Stimulated activated CD4-positive, alpha-beta T cell treated with anti-CD3 and anti-CD28 coated beads, Interleukin-1b, Interleukin-23, amount 100 ng/mL, for 1 hour (primary cell): Measurements from ENCODE around the gene DHPS.

Experiments used
- DNase-seq, 2 donors: peaks; one replicate each; pipeline ENCODE4 v3.0.0-alpha.2; 2020; ENCODE audit warnings: low read depth in 2 of 2

Gene DHPS

DNA sequence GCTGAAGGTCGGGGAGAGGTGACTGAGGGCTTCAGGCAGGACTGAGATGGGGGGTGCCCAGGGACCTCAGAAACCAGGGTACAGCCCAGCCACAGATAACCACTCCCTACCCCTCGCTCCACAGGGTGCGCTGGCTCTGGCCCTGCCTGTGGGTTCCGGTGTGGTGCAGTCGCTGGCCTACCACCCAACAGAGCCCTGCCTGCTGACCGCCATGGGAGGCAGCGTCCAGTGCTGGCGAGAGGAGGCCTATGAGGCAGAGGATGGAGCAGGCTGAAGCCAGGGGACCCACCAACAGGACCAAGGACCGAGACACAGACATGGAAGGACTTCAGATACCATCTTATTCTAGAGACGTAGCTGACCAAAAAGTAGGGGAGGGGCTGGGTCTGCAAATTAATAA lies 6.3 kb downstream of the DHPS start:
- no peak for DNase-seq

DNA sequence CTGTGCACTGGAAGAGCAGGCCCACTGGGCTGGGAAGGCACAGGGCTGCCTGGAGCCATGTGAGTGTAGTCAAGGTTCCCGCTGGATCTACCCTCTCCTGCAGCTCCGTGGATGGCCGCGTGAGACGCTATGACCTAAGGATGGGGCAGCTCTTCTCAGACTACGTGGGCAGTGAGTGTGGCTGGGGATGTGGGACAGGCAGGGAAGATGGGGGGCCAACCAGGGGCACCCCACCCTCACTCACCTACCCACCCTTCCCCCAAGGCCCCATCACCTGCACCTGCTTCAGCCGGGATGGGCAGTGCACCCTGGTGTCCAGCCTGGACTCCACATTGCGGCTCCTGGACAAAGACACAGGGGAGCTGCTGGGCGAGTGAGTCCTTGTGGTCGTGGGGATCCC lies 8.9 kb downstream of the DHPS start:
- DNase-seq: no peak

DNA sequence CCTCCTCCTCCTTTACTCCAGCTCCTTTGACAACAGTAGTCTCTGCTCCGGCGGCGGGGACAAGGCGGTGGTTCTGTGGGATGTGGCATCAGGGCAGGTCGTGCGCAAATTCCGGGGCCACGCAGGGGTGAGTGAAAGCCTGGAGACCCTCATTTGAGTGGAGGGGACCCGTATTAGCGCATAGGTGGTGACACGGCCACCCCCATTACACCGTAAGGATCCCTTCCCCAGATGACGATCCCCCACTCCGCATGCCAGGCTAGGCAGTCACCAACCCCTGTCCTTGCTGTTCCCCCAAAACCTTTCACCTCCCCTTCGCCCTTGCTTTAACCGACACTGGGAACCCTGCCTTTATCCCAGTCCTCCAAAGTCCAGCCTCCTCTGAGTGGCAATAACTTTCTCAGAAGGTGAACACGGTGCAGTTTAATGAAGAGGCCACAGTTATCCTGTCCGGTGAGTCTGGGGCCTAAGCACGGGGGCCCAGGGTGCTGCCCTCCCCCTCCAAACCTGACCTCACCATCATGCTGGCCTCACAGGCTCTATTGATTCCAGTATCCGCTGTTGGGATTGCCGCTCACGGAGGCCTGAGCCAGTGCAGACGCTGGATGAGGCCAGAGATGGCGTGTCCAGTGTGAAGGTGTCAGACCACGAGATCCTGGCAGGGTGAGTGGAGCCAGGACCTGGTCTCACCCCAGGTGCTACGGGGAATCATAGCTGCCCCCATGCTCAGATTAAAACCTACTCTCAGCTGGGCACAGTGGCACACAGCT lies 11.3 kb downstream of the DHPS start:
- no peak for DNase-seq

DNA sequence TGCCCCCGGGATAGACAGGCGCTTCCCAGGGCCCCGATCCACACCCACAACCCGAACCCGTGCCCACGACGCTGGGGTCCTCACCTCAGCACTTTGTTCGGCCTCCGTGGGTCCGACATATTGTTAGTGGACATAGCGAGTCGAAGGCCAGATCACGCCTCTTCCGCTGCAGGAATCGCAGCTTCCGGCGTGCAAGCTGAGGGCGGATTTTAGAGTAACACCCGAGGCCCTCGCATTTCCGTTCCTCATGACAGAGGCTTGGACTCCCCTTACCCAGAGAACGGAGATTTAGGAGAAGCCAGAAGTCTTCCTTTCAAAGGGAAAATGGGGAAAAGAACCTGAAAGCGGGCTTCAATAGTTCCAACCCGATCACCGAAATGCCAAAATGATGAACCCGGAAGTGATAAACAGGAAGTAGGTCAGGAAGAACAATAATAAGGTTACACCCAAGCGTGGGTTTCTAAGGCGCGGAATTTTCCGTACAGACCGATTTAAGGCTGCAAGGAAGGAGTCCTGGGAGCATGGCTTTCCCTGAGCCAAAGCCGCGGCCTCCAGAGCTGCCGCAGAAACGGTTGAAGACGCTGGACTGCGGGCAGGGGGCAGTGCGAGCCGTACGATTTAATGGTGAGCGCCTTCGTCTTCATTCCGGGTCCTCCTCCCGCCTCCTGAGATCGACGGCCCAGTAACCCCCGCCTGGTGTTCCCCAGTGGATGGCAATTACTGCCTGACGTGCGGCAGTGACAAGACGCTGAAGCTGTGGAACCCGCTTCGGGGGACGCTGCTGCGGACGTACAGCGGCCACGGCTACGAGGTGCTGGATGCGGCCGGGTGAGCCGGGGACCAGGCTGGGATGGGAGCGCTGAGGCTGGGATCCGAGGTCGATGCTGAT lies 12.2 kb downstream of the DHPS start:
- peak in 1 of 2 donors; percentile 53 for DNase-seq

DNA sequence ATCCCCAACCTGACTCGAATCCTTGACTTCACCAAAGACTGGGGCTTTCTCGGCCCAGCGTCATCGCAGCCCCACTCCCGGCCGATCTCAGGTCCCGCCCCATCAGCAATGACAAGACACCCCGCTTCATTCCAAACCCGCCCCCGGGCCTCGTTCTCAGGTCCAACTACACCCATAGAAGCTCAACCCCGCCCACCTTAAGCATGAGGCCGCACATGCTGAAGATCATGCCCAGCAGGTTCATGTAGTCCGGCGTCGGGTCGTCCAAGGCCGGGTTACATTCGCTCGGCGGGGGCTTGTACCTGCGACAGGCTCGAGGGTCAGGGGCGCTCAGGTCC lies 12.8 kb downstream of the DHPS start:
- DNase-seq: peak in 1 of 2 donors; percentile 48

DNA sequence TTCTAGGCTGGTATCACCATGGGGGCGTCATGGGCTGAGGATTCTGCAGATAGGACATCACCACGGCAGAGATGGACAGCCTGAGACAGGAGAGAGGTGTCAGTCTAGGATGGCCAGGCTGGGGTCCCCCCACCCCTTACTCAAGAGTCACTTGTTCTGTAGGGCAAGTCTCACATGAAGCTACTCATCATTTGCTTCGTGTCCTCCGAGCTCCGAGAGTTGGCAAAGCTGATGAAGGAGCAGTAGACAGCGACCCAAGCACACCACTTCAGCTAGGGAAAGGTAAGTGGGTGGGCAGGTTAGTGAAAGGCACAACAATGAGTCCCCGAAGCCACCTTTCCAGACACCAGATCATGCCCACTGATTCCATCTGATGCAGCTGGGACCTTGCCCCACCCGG lies 13.3 kb downstream of the DHPS start:
- DNase-seq: no peak

DNA sequence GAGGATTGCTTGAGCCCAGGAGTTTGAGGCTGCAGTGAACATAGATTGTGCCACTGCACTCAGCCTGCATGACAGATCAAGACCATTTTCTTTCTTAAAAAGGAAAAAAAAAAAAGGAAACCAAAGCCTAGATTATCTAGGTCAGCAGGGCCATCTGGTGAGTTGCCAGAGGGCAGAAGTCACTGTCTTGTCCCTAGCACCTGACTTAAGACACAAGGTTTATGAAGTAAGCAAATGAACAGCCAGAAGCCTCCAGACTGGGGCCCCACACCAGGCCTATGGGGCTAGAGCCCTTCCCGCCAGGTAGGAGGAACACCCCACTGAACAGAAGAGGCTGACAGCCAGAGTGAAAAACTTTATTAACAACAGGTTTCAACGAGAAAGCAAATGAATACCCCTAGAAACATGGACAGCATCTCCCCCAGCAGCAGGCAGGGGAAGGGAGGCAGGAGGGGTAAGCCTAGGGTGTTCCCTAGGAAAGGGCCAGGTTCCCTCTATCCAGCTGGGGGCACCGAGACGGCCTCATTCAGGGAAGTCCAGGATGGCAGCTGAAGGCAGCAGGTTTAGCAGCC lies 13.9 kb downstream of the DHPS start:
- DNase-seq: no peak

DNA sequence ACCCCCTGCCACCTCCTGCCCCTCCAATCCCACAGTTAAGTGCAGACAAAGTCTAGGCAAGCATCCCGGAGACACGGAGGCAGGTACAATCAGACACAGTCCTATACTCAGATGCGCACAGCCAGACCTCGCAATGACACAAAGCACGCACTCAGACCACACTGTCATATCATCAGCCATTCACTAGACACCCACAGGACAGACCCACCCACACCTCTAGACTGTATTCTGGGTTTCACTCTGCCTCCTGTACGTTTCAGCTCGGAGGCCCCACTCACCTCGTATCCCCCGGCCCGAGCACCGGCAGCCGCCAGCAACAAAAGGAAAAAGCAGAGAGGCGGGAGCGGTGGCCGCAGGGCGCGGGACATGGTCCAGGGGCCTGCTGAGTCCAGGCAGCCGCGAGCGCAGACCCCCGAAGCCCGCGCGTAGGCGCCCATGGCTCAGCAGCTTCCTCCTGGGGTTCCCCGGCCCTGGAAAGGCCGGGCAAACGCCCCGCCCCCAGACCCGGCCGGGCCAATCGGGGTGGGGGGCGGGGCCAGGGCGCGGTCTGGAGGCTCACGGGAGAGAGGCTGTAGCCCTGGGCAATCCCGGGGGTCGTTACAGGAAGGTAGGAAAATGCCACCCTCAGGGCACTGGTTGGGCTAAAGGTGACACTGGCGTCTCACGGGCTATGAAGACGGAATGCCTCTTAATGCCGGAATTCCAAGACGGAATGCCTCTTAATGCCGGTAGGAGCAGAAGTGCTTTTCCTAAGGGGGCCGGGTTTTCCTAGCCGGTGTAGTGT lies 15.2 kb downstream of the DHPS start, which contains the start of the genes MAN2B1 and WDR83:
TSS of gene MAN2B1 (minus strand) at position 478 of the 784 bp plus-strand sequence. CDS start at position 437, 41 bp downstream.
TSS of gene WDR83 (plus strand) at position 543 of the 784 bp plus-strand sequence. CDS start 2,984 bp downstream, outside the sequence.
- peak; percentile 54 to 78 for DNase-seq

DNA sequence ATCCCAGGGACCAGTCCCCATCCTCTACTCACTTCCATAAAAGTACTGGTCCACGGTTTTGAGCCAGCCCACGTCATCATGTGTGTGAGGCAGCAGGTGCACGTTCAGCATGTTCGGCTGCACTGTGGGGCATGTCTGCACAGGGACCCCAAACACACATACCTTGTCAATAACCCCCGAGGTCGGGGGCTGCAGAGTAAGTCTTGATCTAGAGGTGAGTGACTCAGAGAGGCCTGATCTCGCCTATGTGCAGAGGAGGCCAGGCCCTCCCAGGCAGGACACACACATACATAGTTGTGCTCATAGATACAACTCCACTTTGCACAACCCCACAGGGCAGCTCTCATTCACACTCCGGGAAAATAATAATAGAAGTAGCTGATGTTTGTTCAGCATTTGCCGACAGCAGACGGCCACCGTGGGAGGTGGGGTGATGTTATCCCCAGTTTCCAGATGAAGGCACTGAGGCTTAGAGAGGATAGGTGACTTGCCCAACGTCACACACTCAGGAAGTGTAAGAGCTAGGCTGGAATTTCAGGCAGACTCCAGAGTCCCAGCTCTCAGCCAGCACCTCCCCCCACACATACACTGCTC lies 15.9 kb downstream of the DHPS start:
- no peak for DNase-seq

DNA sequence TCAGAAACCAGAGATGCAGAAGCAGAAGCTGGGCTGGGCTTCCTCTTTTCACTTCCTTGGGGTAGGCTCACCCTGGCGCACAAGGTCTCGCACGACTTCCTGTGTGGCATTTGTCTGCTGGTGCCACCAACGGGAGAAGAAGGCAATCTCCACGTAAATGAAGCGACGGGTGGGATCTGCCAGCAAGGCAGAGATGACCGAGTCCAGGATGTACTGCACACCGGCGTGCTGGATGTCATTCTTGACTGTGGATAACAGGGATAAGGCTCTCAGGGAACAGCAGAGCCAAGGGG lies 16.5 kb downstream of the DHPS start:
- no peak for DNase-seq

DNA sequence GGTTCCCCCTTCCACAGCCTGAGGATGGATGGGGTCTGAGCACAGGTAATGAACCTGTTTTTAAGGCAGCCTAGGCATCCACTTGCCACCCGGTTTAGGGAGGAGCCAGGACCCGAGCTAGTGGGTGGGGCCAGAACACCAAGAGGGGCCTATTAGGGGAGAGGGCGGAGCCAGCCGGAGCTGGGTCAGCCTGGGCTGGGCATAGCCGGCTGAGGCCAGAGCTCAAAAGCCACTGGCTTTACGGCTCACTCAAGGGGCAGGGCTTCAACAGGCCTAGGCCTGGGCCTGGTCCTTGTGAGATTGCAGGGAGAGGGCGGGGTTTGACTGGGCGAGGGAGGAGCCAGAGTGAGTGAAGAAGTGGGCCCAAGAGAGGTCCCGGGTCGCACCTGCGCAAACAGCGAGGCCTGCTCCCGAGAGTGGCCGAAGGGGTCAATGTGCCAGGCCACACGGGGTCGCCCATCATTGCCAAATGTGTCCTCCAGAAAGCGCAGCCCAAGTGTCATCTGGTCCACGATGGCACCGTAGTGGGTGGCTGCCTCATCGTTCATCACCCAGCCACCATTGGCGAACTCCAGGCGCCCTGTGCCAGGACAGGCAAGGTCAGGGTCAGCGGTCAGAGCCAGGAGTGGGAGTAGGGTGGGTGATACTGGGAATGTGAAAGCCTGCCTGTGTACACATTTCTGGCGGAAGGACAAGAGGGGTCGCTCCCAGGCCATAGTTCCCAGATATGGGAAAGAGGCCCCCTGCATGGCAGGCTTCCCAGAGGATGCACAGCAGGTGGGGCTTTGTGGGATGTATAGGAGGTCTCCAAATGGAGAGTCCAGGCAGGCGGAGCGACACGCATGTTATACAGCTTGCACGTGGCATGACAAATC lies 17.0 kb downstream of the DHPS start:
- DNase-seq: no peak

DNA sequence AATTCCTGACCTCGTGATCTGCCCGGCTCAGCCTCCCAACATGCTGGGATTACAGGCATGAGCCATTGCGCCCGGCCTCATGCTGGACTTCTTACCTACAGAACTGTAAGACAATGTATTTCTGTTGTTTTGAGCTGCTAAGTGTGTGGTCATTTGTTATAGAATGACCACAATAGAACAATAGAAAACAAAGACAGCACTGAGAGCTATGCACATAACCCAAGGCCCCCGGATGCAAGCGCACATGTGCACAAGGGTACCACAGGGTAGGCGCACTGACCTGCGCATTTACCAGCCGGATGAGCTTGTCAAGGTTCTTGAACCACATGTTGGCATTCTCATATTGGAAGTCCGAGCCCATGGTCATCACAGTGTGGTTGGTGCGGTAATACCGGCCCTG lies 20.7 kb downstream of the DHPS start:
- DNase-seq: no peak

DNA sequence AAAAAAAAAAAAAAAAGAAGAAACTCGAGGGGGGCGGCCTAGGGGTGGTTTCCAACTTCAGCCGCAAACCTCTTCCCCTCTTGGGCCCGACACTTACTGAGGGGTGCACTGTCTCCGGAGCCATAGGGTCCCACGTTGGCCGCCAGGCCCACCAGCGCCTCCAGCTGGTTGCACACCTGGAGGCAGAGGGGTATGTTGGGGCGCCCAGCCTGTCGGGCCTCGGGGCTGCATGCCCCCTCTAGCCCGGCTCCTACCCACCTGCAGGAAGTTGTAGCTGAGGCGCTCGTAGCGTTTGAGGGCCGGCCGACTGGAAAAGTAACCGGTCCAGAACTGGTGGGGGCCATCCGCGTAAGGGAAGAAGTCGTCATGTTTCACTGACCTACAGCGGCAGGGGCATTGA lies 23.7 kb downstream of the DHPS start:
- no peak for DNase-seq

DNA sequence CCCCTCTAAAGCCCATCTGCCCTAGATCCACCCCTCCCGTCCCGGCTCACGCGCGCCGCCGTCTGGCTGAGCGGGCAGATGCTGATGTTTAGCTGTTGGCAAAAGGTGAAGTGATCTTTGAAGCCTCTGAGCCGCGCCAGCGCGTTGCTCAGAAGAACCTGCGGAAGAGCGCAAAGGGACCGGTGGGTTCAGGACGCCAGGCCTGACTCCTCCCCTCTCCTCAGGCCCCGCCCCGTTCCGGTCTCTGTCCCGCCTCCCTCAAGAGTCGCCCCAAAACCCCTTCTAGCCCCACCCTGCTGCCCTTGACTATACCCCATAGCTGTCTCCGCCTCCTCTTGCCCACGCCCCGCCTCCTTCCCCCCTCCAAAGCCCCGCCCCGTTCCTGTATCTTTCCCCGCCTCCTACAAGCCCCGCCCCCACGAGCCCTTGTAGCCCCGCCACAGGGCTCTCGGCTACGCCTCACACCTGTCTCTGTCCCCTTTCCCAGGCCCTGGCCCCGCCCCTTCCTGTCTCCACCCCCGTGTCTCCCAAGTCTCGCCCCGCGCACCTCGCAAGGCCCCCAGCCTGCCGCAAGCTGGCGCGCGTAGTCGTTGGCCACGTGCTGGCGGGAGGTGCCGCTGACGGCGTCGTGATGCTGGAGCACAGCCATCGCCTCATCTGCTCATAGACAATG lies 24.6 kb downstream of the DHPS start:
- DNase-seq: no peak

DNA sequence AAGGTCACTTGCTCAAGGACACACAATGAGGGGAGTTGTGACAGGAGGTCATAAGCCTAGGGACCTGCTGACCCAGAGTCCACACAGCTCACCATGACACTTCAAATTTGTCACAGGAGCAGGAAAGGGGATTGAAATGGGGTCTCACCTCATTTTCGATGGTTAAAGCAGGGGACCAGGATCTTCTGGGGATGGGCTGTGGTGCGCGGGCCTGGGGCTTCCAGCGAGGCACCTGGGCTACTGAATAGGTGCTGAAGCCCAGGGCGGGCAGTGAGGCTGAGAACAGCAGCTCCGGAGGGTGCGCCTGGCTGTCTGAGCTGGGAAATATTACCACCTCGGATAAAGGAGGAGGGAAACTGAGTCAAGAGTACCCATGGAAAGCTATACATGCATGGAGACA lies 26.1 kb downstream of the DHPS start:
- no peak for DNase-seq

DNA sequence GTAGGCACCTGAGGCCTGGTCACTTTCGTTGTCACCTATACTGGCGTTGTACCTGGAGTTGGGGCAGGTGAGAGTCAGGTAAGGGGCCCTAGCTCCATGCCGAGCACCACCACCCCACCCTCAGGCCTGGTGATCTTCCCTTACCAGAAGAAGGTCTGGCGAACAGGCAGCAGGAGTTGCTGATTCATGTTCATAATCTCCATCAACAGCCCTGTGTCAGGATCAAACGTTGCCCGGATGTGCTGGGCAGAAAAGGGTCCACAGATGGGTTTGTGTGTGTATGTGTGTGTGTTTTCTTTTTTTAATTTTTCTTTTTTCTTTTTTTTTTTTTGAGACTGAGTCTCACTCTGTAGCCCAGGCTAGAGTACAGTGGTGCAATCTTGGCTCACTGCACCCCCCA lies 29.5 kb downstream of the DHPS start:
- no peak for DNase-seq

DNA sequence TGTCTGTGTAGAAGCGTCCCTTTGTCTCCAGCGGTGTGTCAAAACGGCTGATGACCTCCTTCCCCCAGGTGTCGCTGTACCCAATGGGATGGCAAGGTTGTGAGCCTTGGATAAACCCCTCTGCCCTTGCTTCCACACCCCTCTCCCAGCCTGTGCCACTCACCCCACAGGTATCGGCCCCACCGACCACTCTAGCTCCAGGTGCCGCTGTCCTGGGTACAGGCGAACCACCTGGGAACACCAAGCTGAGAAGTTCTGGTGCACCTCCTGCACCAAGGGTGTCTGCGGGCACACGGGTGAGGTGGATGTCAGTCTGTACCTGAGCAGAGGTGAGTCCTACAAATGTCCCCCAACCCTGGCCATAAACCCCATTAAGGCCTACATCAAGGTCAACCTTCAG lies 31.7 kb downstream of the DHPS start:
- no peak for DNase-seq

DNA sequence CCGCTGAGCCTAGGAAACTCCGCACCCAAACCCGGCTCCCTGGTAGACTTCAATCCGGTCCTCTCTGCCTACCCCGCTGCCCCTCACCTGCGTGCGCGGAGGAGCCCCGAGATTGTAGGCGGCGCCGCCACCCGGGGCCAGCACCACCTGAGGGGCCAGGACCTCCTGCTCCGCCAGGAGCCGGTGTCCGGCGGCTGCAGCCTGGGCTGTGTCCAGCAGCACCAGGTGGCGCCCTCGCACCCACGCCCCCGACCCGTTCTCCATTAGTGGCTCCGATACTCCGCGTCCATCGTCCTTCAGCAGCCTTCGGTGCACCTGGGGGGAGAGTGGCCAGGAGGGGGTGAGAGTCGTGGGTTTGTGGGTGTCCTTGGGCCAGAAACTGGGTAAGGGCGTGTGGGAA lies 33.6 kb downstream of the DHPS start:
- DNase-seq: no peak

DNA sequence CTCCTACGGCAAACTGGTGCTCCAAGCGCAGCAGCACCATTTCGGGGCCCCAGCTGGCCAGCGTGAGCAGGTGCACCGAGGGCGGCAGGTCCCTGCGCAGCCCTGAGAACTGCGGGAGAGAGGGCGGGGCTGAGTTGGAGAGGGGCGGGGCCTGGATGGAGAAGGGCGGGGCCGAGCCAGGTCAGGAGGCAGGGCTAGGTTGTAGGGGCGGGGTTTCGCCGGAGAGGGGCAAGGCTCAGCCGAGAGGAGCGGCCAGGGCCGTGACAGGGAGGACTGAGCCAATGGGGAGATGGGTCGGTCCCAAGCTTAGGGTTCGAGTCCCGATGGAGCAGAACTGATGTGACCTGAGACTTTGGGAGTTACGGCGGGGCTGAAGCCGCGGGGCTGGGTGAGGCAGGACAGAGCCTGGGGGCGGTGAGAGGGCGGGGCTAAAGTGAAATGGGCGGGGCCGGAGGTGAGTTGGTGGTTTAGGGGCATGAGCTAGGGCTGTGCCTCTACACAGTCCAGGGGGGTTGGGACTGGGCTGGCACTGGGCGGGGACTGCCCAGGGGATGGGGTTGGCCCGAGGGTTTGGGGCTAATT lies 34.1 kb downstream of the DHPS start:
- no peak for DNase-seq

DNA sequence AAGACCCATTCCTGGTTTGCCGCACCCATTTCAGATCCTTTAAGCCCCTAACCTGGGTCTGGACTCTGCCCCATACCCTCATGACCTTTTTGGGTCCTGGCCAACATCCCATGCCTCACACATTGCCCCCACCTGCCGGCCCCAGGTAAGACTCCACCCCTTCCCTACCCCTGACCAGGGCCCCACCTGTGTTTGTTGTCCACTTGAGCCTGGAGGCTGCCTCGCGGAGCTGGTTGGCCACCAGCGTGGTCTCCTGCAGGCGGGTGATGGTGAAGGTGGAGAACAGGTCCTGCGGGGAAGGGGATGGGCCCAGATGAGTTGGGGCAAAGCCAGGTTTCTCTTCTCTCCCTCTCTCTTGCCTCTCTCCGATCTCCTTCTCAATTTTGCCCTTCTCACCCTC lies 34.6 kb downstream of the DHPS start:
- DNase-seq: no peak
